Astrocyte (in vitro differentiated cells and primary cell): ENCODE measurements around the gene CACNA1F.

Experiments used
- EZH2 ChIP-seq: IDR thresholded peaks from 2 replicates; pipeline ENCODE4 v1.6.1; 2012; ENCODE audit warnings: mild to moderate bottlenecking, low read length, inconsistent platforms; ENCODE audit not compliant: insufficient read depth
- TF ChIP-seq, protein P1 (sequence below): IDR thresholded peaks from 2 replicates; pipeline ENCODE4 v1.5.1; 2011; ENCODE audit warnings: low read depth, mild to moderate bottlenecking, inconsistent platforms, low read length, moderate library complexity; ENCODE audit not compliant: insufficient read depth

GRCh38 chrX:49282647-49283011, 49.5 kb upstream of the CACNA1F start:
- TF ChIP-seq, protein P1, sequence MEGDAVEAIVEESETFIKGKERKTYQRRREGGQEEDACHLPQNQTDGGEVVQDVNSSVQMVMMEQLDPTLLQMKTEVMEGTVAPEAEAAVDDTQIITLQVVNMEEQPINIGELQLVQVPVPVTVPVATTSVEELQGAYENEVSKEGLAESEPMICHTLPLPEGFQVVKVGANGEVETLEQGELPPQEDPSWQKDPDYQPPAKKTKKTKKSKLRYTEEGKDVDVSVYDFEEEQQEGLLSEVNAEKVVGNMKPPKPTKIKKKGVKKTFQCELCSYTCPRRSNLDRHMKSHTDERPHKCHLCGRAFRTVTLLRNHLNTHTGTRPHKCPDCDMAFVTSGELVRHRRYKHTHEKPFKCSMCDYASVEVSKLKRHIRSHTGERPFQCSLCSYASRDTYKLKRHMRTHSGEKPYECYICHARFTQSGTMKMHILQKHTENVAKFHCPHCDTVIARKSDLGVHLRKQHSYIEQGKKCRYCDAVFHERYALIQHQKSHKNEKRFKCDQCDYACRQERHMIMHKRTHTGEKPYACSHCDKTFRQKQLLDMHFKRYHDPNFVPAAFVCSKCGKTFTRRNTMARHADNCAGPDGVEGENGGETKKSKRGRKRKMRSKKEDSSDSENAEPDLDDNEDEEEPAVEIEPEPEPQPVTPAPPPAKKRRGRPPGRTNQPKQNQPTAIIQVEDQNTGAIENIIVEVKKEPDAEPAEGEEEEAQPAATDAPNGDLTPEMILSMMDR = no peak
- no peak for TF ChIP-seq EZH2
